Astrocyte (in vitro differentiated cells and primary cell): ENCODE data around the gene GALNT7. TPM values are rescaled to one million over a fixed set of nuclear protein-coding genes. Genes with fewer than 3 reads are reported as not detected.

Source experiments
- DNase-seq: peaks from one replicate; pipeline ENCODE4 v3.0.0-alpha.2; 2010; ENCODE audit warnings: low read depth
- FAIRE-seq: peaks from 2 replicates; lab custom pipeline; 2011; peaks lifted over from hg19 to GRCh38; lab: Jason Lieb, UNC
- H2AFZ ChIP-seq: 2 replicates; pipeline ENCODE4 v1.6.0; 2012; ENCODE audit warnings: low read depth, low read length, inconsistent platforms
- H3K27ac ChIP-seq: 2 replicates; pipeline ENCODE4 v1.5.1; 2011; ENCODE audit warnings: low read depth, low read length, inconsistent platforms
- H3K27me3 ChIP-seq: 2 replicates; pipeline ENCODE4 v1.6.0; 2011; ENCODE audit warnings: low read length, inconsistent platforms; ENCODE audit not compliant: insufficient read depth
- H3K36me3 ChIP-seq: 2 replicates; pipeline ENCODE4 v1.5.1; 2011; ENCODE audit warnings: low read length, inconsistent platforms; ENCODE audit not compliant: insufficient read depth
- H3K4me1 ChIP-seq: 2 replicates; pipeline ENCODE4 v1.5.1; 2011; ENCODE audit warnings: low read length, inconsistent platforms; ENCODE audit not compliant: insufficient read depth
- H3K4me2 ChIP-seq: 2 replicates; pipeline ENCODE4 v1.6.0; 2012; ENCODE audit warnings: low read length, inconsistent platforms
- H3K4me3 ChIP-seq: 2 replicates; pipeline ENCODE4 v1.5.1; 2011; ENCODE audit warnings: low read depth, mild to moderate bottlenecking, low read length, inconsistent platforms; ENCODE audit not compliant: insufficient read depth
- H3K79me2 ChIP-seq: 2 replicates; pipeline ENCODE4 v1.6.0; 2012; ENCODE audit warnings: mild to moderate bottlenecking, low read length, inconsistent platforms; ENCODE audit not compliant: insufficient read depth
- H3K9ac ChIP-seq: 2 replicates; pipeline ENCODE4 v1.6.0; 2012; ENCODE audit warnings: mild to moderate bottlenecking, low read length, inconsistent platforms
- H3K9me3 ChIP-seq: 2 replicates; pipeline ENCODE4 v1.5.1; 2012; ENCODE audit warnings: low read depth, mild to moderate bottlenecking, low read length, inconsistent platforms; ENCODE audit not compliant: insufficient read depth
- H4K20me1 ChIP-seq: 2 replicates; pipeline ENCODE4 v1.6.0; 2012; ENCODE audit warnings: low read length, inconsistent platforms; ENCODE audit not compliant: insufficient read depth
- H3K27ac Mint-ChIP-seq: one replicate; pipeline ENCODE4 v1.8.0; 2021; ENCODE audit warnings: mild to moderate bottlenecking, mixed read lengths; ENCODE audit not compliant: unreplicated experiment
- H3K27me3 Mint-ChIP-seq: one replicate; pipeline ENCODE4 v1.8.0; 2021; ENCODE audit warnings: low read depth, mixed read lengths; ENCODE audit not compliant: unreplicated experiment
- H3K36me3 Mint-ChIP-seq: one replicate; pipeline ENCODE4 v1.8.0; 2021; ENCODE audit warnings: low read depth, mixed read lengths; ENCODE audit not compliant: unreplicated experiment
- H3K4me1 Mint-ChIP-seq: one replicate; pipeline ENCODE4 v1.8.0; 2021; ENCODE audit warnings: low read depth, mixed read lengths; ENCODE audit not compliant: unreplicated experiment
- H3K4me3 Mint-ChIP-seq: one replicate; pipeline ENCODE4 v1.8.0; 2021; ENCODE audit warnings: mild to moderate bottlenecking, moderate library complexity, mixed read lengths; ENCODE audit not compliant: unreplicated experiment
- H3K9me3 Mint-ChIP-seq: one replicate; pipeline ENCODE4 v1.8.0; 2021; ENCODE audit warnings: mild to moderate bottlenecking, mixed read lengths; ENCODE audit not compliant: unreplicated experiment
- EZH2 ChIP-seq: IDR thresholded peaks from 2 replicates; pipeline ENCODE4 v1.6.1; 2012; ENCODE audit warnings: mild to moderate bottlenecking, low read length, inconsistent platforms; ENCODE audit not compliant: insufficient read depth
- total RNA-seq: library from RNA; stranded (reverse); gene quantifications from 2 replicates; pipeline ENCODE4 v1.2.1, GENCODE V29; 2021
- TF ChIP-seq, protein P1 (sequence below): IDR thresholded peaks from 2 replicates; pipeline ENCODE4 v1.5.1; 2011; ENCODE audit warnings: low read depth, mild to moderate bottlenecking, inconsistent platforms, low read length, moderate library complexity; ENCODE audit not compliant: insufficient read depth

Gene GALNT7
- total RNA-seq, 1 donor from 2014 or later: 97.6 TPM

DNA sequence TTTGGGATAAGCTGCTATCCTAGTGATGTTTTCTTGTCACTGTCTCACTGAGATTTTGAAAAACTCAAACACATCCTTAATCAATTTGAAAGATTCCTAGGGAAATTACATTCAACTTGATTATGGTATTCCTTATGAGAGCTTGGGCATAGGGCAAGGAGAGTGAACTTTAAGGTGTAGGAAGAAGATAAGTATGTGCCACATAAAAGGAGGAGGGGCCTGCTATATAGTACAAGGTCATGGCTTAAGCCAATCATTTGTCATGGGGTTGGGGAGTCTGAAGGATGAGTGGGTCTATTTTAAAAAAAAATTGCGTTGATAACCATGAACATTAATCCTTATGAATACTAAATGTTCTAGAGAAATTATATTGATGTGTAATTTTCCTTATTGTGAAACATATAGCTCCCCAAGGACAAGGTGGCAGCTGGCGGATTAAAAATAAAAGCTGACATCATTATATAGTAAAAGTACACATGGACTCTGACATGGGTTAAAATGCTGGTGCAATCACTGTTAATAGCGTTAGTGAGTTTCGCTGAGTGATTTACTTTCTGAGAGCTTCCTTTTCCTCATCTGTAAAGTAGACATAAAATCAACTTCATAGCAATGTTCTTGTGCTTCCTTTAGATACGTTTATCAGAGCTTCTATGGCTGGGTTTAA is 17.4 kb downstream of the GALNT7 start:
- Histone ChIP-seq H3K4me1 (peaks cover 25% of the 10 kb centered on the region), H3K4me3 (no peak overlapping the region), H2AFZ (no peak overlapping the region), H3K27ac (no peak overlapping the region), H3K27me3 (no peaks in the 10 kb centered on the region), H3K9ac (no peak overlapping the region), H3K79me2 (peaks cover 44% of the 10 kb centered on the region), H4K20me1 (no peaks in the 10 kb centered on the region), H3K9me3 (no peaks in the 10 kb centered on the region), H3K36me3 (no peaks in the 10 kb centered on the region), H3K4me2 (no peak overlapping the region)
- H3K27ac Mint-ChIP-seq: no peak overlapping the region
- H3K4me3 Mint-ChIP-seq: no peak overlapping the region
- H3K27me3 Mint-ChIP-seq: no peaks in the 10 kb centered on the region
- no peaks in the 10 kb centered on the region for H3K36me3 Mint-ChIP-seq
- H3K9me3 Mint-ChIP-seq: peaks cover 2% of the 10 kb centered on the region
- FAIRE-seq: no peak
- TF ChIP-seq, protein P1, sequence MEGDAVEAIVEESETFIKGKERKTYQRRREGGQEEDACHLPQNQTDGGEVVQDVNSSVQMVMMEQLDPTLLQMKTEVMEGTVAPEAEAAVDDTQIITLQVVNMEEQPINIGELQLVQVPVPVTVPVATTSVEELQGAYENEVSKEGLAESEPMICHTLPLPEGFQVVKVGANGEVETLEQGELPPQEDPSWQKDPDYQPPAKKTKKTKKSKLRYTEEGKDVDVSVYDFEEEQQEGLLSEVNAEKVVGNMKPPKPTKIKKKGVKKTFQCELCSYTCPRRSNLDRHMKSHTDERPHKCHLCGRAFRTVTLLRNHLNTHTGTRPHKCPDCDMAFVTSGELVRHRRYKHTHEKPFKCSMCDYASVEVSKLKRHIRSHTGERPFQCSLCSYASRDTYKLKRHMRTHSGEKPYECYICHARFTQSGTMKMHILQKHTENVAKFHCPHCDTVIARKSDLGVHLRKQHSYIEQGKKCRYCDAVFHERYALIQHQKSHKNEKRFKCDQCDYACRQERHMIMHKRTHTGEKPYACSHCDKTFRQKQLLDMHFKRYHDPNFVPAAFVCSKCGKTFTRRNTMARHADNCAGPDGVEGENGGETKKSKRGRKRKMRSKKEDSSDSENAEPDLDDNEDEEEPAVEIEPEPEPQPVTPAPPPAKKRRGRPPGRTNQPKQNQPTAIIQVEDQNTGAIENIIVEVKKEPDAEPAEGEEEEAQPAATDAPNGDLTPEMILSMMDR: no peak
- no peak for TF ChIP-seq EZH2
- no peak for DNase-seq
- H3K4me1 Mint-ChIP-seq: peaks cover 39% of the 10 kb centered on the region

DNA sequence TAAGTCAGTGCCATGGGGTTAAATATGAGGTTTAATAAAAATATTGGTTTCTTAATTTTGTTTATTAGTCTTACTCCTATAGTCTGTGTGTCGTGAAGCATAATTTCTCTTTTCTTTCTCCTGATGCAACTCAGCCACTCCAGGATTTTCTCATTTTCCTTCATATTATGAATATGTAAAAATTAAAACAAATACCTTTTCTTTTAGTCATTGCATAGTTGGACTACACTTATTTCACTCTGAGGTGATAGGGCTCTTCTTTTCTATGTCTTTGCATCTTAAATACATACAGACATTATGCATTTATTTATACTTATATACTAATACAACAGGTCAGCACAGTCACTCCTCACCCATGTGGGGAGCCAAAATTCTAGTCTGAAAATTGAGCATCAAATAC is 19.1 kb downstream of the GALNT7 start:
- Histone ChIP-seq H3K4me2 (no peak overlapping the region), H3K27ac (no peak overlapping the region), H2AFZ (no peak overlapping the region), H4K20me1 (no peaks in the 10 kb centered on the region), H3K4me1 (peaks cover 22% of the 10 kb centered on the region), H3K4me3 (no peak overlapping the region), H3K9ac (no peak overlapping the region), H3K27me3 (no peaks in the 10 kb centered on the region), H3K9me3 (no peaks in the 10 kb centered on the region), H3K79me2 (peaks cover 48% of the 10 kb centered on the region), H3K36me3 (no peaks in the 10 kb centered on the region)
- H3K9me3 Mint-ChIP-seq: no peaks in the 10 kb centered on the region
- peak; percentile 5 for FAIRE-seq
- TF ChIP-seq, protein P1: no peak
- no peak for TF ChIP-seq EZH2
- H3K4me3 Mint-ChIP-seq: no peak overlapping the region
- no peaks in the 10 kb centered on the region for H3K27me3 Mint-ChIP-seq
- H3K4me1 Mint-ChIP-seq: peaks cover 38% of the 10 kb centered on the region
- no peak for DNase-seq
- H3K36me3 Mint-ChIP-seq: no peaks in the 10 kb centered on the region
- no peak overlapping the region for H3K27ac Mint-ChIP-seq

DNA sequence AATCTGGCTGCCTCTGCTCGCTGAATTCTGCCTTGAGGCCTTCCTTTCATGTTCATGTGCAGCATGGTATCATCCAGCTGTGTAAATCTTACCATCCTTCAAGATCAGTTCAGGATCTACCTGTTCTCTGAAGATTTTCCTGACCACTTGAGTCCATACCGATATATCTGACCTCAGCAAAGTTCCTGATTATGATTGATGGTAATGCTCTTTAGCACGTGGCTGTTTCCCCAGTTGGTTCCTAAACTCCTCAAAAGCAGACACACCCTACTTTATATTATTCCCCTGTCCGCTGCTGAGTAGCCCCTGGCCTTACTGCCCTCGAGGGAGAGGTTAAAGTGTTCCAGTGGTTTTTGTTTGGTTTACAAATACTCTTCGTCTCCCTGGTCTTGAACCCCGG is 20.0 kb downstream of the GALNT7 start:
- FAIRE-seq: peak; percentile 39
- no peak overlapping the region for H3K4me2 ChIP-seq
- TF ChIP-seq EZH2: no peak
- TF ChIP-seq, protein P1: no peak
- H3K4me3 ChIP-seq: no peak overlapping the region
- peaks cover 20% of the 10 kb centered on the region for H3K4me1 ChIP-seq
- H3K36me3 Mint-ChIP-seq: no peaks in the 10 kb centered on the region
- no peaks in the 10 kb centered on the region for H3K27me3 ChIP-seq
- H3K9me3 ChIP-seq: no peaks in the 10 kb centered on the region
- no peak overlapping the region for H3K4me3 Mint-ChIP-seq
- H3K9me3 Mint-ChIP-seq: no peaks in the 10 kb centered on the region
- peaks cover 35% of the 10 kb centered on the region for H3K4me1 Mint-ChIP-seq
- no peaks in the 10 kb centered on the region for H3K27me3 Mint-ChIP-seq
- no peaks in the 10 kb centered on the region for H4K20me1 ChIP-seq
- no peak overlapping the region for H3K27ac ChIP-seq
- peaks cover 51% of the 10 kb centered on the region for H3K79me2 ChIP-seq
- H3K36me3 ChIP-seq: no peaks in the 10 kb centered on the region
- no peak overlapping the region for H3K27ac Mint-ChIP-seq
- no peak overlapping the region for H2AFZ ChIP-seq
- no peak overlapping the region for H3K9ac ChIP-seq
- no peak for DNase-seq
